Activated CD4-positive, alpha-beta T cell treated with anti-CD3 and anti-CD28 coated beads, Interleukin-2, Interleukin-6, amounts not matched to agents 100 ng/mL and 50 ng/mL, durations not matched to agents 16 hours and 8 hours (primary cell): ENCODE data around the gene PEX14.
"Not testable (repeated sequence)": the region's sequence is repeated elsewhere in the genome, so short reads cannot be mapped to it uniquely, and the experiment has no call there.

Source experiments
- DNase-seq: peaks from one replicate; pipeline ENCODE4 v3.0.0-alpha.2; 2020

PEX14 gene

DNA sequence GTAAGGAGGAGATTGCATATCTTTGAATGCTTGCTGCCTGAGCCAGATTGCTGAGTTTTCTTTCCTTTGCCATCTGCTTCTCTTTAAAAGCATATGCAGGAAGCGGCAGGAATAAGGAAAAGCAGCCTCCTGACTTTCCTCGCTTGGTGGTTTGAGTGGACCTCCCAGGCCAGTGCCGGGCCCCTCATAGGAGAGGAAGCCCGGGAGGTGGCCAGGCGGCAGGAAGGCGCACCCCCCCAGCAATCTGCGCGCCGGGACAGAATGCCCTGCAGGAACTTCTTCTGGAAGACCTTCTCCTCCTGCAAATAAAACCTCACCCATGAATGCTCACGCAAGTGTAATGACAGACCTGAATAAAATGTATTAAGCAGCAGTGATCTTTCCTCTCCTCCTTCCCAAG lies 23.5 kb upstream of the PEX14 start:
- DNase-seq = no peak

GRCh38 chr1:10456048-10456447 lies 18.7 kb upstream of the PEX14 start:
- no peak for DNase-seq

- no peak for DNase-seq
Measured at GRCh38 chr1:10456661-10457060, 18.1 kb upstream of the PEX14 start.

GRCh38 chr1:10457462-10457861 lies 17.3 kb upstream of the PEX14 start:
- DNase-seq = not testable (repeated sequence)

DNA sequence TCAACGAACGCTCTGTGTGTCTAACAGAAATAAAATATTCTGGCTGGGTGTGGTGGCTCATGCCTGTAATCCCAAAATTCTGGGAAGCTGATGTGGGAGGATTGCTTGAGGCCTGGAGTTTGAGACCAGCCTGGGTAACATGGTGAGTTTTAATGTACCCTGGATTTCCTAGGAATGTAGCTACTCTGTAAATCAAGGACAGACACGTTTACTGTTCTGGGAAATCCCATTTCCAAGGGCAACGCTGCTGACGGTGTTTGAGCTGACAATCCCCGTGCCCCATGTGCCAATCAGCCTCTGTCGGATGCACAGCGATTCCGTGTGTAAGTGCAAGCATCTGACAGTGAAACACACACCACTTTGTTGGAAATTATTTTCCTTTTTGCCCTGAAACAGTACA lies 16.9 kb upstream of the PEX14 start:
- DNase-seq = no peak

GRCh38 chr1:10459184-10459583 lies 15.6 kb upstream of the PEX14 start:
- DNase-seq = no peak

DNA sequence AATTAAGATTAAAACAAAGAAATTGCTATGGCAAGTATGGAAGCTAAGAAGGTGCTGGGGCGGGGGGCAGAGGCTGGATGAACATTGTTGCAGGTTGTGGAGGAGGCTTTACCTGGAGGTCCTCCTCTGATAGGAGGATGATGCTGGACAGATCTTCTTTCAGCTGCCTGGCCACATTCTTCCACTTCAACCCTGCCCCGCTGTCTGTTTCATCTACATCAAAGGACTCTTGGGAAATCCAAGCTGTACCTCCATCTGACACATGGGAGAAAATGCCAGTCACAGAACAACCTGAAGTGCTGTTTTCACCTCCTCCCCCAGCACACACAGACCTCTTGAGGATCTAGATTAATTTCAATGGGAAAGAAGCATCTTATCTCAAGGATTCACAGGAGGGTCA lies 7.7 kb upstream of the PEX14 start:
- DNase-seq = no peak

- DNase-seq = no peak
Measured at GRCh38 chr1:10470043-10470442, 4.7 kb upstream of the PEX14 start.

GRCh38 chr1:10471411-10472219 lies 3.1 kb upstream of the PEX14 start:
- peak; percentile 12 for DNase-seq

DNA sequence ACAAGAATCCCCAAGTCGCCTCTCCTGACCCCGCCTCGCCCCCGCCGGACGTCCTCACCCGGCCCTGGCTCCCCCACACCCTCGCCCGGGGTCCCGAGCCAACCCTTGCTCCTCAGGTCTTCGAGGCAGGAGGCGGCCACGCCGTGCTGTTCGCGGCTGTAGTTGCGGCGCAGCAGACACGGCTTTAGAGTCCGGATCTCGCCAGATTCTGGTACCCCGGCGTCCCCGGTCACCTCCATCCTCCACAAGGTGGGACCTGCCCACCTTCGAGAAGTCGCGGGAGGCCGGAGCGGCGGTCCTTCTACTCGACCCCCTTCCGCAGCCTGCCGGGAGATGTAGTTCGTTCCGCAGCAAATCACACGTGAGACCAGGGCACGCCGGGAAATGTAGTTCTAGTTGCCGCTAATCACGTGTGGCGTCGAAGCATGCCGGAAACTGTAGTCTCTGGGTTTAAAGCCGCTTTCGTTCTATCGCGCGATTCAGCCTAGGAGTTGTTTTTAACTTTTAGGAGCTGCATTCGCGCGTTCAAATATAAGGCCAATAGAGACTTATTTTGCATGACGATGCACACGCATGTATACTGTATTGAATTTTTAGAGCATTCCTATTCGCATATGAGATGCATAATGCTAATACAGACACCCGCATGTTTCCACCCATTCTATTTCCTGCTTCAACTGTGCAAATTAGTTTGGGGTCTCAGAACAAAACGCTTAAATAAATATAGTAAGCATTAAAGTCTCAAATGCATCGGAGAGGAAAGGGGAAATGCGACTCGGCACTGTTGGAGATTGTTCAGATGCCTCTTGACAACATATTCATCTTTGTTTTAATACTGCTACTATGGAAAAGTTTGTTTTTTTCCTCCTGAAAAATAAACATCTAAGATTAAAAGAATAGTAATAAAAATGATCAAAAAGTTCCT lies 2.3 kb upstream of the PEX14 start, which contains the start of gene DFFA:
TSS of gene DFFA (minus strand) at position 310 of the 925 bp plus-strand sequence. CDS start at position 239, 71 bp downstream.
- peak; percentile 96 for DNase-seq

- no peak for DNase-seq
Measured at GRCh38 chr1:10473145-10473765, 1.5 kb upstream of the PEX14 start.

- DNase-seq = not testable (repeated sequence)
Measured at GRCh38 chr1:10474309-10474612, 489 bp upstream of the PEX14 start.

DNA sequence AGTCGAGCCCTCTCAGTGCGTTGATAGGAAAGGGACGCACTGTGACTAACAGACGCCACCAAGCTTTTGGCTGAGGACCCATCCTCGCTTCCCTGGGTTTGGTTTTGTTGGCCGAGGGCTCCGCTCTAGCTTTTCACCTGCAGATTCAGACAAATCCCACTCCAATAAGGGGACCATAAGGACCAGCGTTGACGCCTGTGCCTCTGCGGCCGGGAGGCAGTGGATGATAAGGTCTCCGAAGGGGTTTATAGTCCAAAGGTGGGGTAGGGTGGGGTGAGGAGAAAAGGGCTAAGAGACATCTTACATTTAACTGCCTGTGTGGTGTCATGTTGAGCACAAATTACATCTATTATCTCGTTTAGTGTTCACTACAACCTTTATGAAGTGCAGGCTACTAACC lies 760 bp downstream of the PEX14 start:
- DNase-seq = no peak

DNA sequence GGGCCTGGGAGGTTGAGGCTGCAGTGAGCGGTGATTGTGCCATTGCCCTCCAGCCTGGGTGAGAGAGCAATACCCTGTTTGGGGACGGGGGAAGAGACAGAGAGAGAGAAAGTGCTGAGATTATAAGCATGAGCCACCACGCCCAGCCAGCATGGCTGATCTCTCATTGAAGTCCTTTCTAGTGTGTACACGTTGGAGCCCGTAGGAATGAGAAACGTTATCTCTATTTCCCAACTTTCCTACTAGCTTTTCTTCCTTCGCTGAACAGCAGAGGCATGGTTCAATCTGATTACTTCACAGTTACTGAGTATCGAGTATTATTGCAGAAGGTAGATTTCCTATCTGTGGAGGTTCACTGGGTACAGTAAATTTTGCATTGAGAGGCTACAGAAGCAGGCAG lies 4.5 kb downstream of the PEX14 start:
- no peak for DNase-seq

DNA sequence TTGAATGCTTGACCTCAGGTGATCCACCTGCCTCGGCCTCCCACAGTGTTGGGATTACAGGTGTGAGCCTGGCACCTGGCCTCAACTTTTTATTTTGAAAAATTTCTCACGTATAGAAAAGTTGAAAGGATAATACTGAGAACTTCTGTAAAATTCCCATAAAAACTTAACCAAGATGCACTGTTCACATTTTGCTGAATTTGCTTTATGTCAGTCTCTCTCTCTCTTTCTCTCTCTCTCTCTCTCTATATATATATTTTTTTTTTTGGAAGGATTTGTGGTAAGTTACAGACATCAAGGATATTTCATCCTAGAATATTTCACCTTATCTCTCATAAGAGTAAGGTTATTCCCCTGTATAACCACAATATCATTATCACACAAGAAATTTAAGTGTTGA lies 5.9 kb downstream of the PEX14 start:
- DNase-seq = no peak

- no peak for DNase-seq
Measured at GRCh38 chr1:10484521-10484920, 9.8 kb downstream of the PEX14 start.

DNA sequence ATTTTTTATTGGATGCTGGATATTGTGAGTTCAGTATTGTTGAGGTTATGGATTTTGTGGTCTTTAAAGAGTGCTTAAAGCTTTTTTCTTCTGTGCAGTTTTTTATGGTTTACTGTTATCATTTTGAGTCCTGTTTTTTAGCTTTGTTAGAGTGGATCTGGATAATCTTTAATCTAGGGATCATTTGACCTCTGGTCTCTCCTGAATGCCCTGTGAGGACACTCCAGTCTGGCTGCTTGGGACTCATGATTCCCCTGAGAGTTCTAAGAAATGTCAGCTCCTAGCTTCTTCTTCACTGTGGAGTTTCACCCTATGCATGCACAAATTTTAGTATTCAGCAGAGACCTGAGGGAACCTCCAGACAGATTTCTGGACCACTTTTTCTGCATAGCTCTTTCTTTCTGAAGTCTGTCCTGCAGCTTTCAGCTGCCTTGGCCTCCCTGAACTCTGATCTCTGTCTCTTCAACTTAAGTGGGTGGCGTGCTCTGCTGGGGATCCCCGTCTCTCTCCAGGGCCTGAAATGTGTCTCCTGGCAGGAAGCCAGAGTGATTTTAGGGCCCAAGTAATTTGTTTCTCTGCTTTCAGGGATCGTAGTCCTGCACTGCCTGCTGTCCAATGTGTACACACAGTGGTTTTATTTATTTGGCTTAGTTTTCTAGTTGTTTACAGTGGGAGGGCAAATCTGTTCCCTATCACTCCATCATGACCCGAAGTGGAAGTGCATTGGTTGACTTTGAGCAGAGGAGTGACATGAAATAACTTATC lies 14.7 kb downstream of the PEX14 start:
- DNase-seq = no peak

DNA sequence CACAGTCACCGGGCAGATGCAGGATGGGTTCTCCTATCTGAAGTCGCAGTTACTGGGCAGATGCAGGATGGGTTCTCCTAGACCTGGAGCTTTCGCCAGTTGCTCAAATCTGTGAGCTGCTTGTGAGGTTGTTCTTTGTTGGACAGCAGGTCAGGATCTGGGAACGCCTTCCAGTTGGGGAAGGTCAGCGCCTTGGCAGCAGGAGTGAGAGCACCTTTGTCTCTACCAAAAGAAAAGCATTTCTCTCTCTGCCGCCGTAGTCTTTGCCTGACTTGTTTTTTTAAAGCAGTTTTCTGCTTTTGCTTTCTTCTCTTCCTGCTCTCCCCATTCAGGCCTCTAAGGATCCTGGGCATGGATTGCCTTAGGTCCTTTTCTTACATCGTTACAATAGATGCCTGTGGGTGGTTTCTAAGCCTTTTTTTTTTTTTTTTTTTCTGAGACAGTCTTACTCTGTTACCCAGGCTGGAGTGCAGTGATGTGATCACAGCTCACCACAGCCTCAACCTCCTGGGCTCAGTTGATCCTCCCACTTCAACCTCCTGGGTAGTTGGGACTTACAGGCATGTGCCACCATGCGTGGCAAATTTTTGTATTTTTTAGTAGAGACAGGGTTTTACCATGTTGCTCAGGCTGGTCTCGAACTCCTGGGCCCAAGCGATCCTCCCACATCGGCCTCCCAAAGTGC lies 15.7 kb downstream of the PEX14 start:
- DNase-seq = no peak

GRCh38 chr1:10494418-10494753 lies 19.6 kb downstream of the PEX14 start:
- DNase-seq = no peak

GRCh38 chr1:10494754-10495474 lies 20.2 kb downstream of the PEX14 start:
- DNase-seq = peak; percentile 85

DNA sequence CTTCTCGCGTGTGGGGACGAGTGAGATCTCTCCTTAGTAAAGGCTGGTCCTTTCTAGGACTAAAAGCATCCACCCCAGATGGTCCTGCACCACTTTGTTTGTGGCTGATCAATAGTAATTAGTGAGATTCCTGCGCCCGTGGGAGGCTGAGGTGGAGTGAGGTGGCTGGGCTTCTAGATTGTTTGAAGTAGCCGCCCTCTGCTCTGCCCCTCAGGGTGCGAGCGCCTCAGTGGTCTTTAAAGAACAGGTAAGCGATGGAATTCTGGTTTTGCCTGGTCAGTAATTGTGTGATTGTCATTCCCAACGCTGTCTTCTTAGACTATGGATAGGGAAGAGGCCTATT lies 20.7 kb downstream of the PEX14 start:
- DNase-seq = no peak

- DNase-seq = no peak
Measured at GRCh38 chr1:10495952-10496351, 21.2 kb downstream of the PEX14 start.
